Right lobe of liver (tissue), 6 donors: ENCODE results near the gene FNDC3B. TPM values are rescaled to one million over a fixed set of nuclear protein-coding genes. Genes with fewer than 3 reads are reported as not detected.

Source experiments
- ATAC-seq, 4 donors: fragments of 200-7000 bp; cut with Tn5 transposase; one replicate each; pipeline ENCODE4 v1.9.1; 2020; ENCODE audit warnings: mild to moderate bottlenecking in 4 of 4, moderate library complexity in 4 of 4
- DNase-seq, 3 donors: peaks; one replicate each; pipeline ENCODE4 v3.0.0-alpha.2; 2020
- H3K27ac ChIP-seq, 3 donors: fragments of 200-600 bp; one replicate each; pipeline ENCODE4 v1.8.0; 2022
- H3K27me3 ChIP-seq, 2 donors: fragments of 200-600 bp; one replicate each; pipeline ENCODE4 v1.8.0; 2022
- H3K36me3 ChIP-seq, 4 donors: fragments of 200-600 bp; sonication (generic) in 1 of 4; one replicate each; pipeline versions ENCODE4 v1.5.1 to v1.8.0; 2017 to 2022; ENCODE audit warnings: control low read depth in 1 of 4
- H3K4me1 ChIP-seq, 4 donors: fragments of 200-600 bp; sonication (generic) in 1 of 4; one replicate each; pipeline versions ENCODE4 v1.5.1 to v1.8.0; 2017 to 2022; ENCODE audit warnings: control low read depth in 1 of 4
- H3K4me3 ChIP-seq, 3 donors: fragments of 200-600 bp; one replicate each; pipeline ENCODE4 v1.8.0; 2022
- H3K9me3 ChIP-seq, 4 donors: fragments of 200-600 bp; sonication (generic) in 1 of 4; one replicate each; pipeline versions ENCODE4 v1.5.1 to v1.8.0; 2017 to 2022; ENCODE audit warnings: control low read depth in 1 of 4
- POLR2A ChIP-seq: fragments of 450-650 bp; IDR thresholded peaks from one replicate; pipeline ENCODE4 v1.6.1; 2017; ENCODE audit warnings: antibody characterized with exemption, mild to moderate bottlenecking
- WGBS: methylation state at CpG from one replicate; pipeline ENCODE4 v1.1.6; 2018; ENCODE audit warnings: low coverage, low lambda C conversion rate; ENCODE audit not compliant: insufficient coverage; ENCODE audit errors: missing lambda C conversion rate; 5-methylcytosine and 5-hydroxymethylcytosine counted together
- intact Hi-C, 2 donors: fragments of 100-400 bp; cut with DNase I; formaldehyde crosslinking; loops; one replicate each; pipeline versions ENCODE4 v1.11.2 to v1.14.1; 2022
- total RNA-seq, 6 experiments: library from RNA; depleted of rRNA in 2 of 6; stranded (reverse); fragments of >200 nt in 2 of 6; fragmentation: NEBNext Ultra II Directional in 3 of 6; extraction: Animal tissue kit (Norgen Biotek cat#: 25700) in 3 of 6; gene quantifications; one replicate each; pipeline versions ENCODE4 v1.1.0 to v1.2.4, GENCODE V29; 2016 to 2023
- TF ChIP-seq, protein P1 (sequence below), 4 donors: fragments of 200-600 bp in 3 of 4; fragments of 450-650 bp in 1 of 4; IDR thresholded peaks; one replicate each; pipeline versions ENCODE4 v1.5.1 to v1.8.0; 2016 to 2022; ENCODE audit warnings: antibody characterized with exemption in 4 of 4, mild to moderate bottlenecking in 2 of 4
- donor health status: DM: no; HTN: yes; CAD: no.
- donor health status: DM: no; HTN: no; CAD: no.
- donor health status: DM: no; HTN: no; CAD: no.
- donor health status: DM: no; HTN: yes; CAD: no.
- donor health status: DM: no; HTN: yes; CAD: no.

Gene FNDC3B
- total RNA-seq, 6 experiments from 2014 or later = 40.2 to 184 (median 63.5) TPM

DNA sequence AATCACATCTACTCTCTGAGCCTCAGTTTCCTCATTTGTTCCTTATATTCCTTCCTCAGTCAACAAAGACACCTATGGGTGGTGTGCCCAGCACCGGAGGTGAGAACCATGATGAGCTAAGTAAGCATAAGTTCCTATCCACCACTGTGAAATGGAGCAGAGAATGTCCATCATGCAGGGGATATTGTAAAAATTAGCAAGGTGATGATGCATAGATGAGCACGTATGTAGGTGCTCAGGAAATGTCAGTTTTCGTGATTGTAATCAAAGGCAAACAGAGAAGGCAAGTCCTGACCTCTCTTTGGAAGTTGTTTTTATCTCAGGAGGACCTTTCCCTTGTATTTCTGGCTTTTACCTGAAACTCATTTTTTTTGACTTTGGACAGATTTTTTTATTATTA lies 243.5 kb downstream of the FNDC3B start:
- no peaks in the 10 kb centered on the region for H3K9me3 ChIP-seq
- DNase-seq (no peak), ATAC-seq (no peak)
- H3K27ac ChIP-seq = peak overlapping the region in 1 of 3 donors; percentile 20
- TF ChIP-seq, protein P1, sequence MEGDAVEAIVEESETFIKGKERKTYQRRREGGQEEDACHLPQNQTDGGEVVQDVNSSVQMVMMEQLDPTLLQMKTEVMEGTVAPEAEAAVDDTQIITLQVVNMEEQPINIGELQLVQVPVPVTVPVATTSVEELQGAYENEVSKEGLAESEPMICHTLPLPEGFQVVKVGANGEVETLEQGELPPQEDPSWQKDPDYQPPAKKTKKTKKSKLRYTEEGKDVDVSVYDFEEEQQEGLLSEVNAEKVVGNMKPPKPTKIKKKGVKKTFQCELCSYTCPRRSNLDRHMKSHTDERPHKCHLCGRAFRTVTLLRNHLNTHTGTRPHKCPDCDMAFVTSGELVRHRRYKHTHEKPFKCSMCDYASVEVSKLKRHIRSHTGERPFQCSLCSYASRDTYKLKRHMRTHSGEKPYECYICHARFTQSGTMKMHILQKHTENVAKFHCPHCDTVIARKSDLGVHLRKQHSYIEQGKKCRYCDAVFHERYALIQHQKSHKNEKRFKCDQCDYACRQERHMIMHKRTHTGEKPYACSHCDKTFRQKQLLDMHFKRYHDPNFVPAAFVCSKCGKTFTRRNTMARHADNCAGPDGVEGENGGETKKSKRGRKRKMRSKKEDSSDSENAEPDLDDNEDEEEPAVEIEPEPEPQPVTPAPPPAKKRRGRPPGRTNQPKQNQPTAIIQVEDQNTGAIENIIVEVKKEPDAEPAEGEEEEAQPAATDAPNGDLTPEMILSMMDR (IDR thresholded peaks at IDR 0.05) = no peak
- TF ChIP-seq POLR2A = no peak
- peaks cover 0 to 4% (median 2%) of the 10 kb centered on the region in 4 donors for H3K36me3 ChIP-seq
- 75% methylated on average over 3 of the region's 3 CpGs for WGBS
- no peaks in the 10 kb centered on the region for H3K27me3 ChIP-seq
- H3K4me3 ChIP-seq = no peak overlapping the region
- intact Hi-C loops = no loop called here
- H3K4me1 ChIP-seq = peaks cover 0 to 29% (median 12%) of the 10 kb centered on the region in 4 donors

DNA sequence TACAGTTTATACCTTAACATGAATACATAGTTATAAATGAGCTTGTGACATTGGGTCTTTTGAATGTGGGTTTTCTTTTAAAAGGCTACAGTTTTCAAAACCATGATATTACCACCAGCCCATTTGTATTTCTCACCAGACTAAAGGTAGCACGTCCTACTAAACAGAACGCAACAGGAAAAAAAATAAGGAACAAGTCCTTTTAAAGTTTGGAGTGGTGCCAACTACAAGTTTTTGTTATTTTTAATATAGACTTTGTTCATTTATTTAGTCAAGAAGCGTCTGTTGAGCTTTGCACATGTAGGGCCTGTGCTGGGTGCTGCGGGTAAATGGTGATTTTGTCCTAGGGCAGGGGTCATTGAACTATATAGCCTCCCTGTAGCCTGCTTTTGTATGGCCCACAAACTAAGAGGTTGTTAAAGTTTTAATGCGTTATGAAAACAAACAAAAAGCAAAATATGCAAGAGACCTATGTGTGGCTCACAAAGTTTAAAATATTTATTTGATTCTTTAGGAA lies 244.5 kb downstream of the FNDC3B start:
- H3K27me3 ChIP-seq = no peaks in the 10 kb centered on the region
- WGBS = 13% methylated on average over 5 of the region's 5 CpGs
- intact Hi-C loops = no loop called here
- no peaks in the 10 kb centered on the region for H3K9me3 ChIP-seq
- H3K4me1 ChIP-seq = peaks cover 0 to 35% (median 9%) of the 10 kb centered on the region in 4 donors
- peak overlapping the region in 1 of 3 donors; percentile 20 for H3K27ac ChIP-seq
- DNase-seq (no peak), ATAC-seq (peak; percentile 34 to 77 (median 72))
- peaks cover 0 to 5% (median 3%) of the 10 kb centered on the region in 4 donors for H3K36me3 ChIP-seq
- TF ChIP-seq, protein P1 (IDR thresholded peaks at IDR 0.05) = no peak
- no peak for TF ChIP-seq POLR2A
- no peak overlapping the region for H3K4me3 ChIP-seq

DNA sequence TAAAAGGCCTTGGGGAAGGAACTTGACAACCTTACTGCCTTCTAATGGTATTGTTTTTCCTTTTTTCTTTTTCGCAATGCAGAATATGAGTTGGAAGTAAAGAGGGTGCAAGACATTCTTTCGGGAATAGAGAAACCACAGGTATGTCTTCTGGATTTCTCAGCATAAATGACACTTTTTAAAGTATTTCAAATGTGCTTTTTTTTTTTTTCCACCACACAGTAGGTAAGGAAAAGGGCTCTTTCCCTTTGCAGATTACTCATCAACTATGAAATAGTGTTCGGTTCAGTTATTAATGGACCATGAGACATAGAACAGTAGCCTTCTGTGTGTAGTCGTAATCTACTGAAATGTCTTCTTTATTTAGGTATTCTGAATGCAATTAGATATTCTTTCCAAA lies 246.5 kb downstream of the FNDC3B start:
- 82% methylated on average over 4 of the region's 4 CpGs for WGBS
- ATAC-seq = no peak
- H3K4me3 ChIP-seq = no peak overlapping the region

DNA sequence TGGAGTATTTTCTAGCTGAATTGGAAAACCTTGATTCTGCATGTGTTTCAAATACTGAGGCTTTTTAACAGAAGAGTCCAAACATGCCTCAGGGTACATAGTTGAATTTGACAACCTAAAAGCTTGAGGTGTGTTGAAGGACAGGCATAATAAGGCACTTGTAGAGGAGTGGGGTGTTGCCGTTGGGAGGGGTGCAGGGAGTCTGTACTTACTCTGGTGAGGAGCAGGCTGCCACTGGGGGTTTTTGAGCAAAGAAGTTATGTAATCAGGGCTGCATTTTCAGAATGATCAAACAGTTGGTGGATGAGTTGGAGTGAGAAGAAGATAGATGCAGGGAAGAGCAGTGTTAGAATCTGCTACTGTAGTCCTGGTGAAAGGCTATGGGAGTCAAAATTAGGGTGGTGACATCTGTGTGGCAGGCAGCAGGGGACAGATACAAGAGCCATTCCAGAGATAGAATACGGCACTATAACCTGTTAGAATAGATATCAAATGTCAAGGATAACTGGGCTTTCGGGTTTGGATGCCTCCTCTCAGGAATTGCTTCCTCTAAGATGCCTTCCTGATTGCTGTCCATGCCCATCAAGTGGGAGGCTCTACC lies 247.3 kb downstream of the FNDC3B start:
- peaks cover 0 to 7% (median 3%) of the 10 kb centered on the region in 4 donors for H3K36me3 ChIP-seq
- peaks cover 0 to 28% (median 9%) of the 10 kb centered on the region in 4 donors for H3K4me1 ChIP-seq

More for the DNA sequence above, 246.5 kb downstream of the FNDC3B start:
- peaks cover 0 to 28% (median 9%) of the 10 kb centered on the region in 4 donors for H3K4me1 ChIP-seq
- no peaks in the 10 kb centered on the region for H3K27me3 ChIP-seq
- H3K27ac ChIP-seq = no peak overlapping the region
- intact Hi-C loops = no loop called here
- TF ChIP-seq, protein P1 (IDR thresholded peaks at IDR 0.05) = no peak
- no peak for TF ChIP-seq POLR2A
- no peaks in the 10 kb centered on the region for H3K9me3 ChIP-seq
- no peak for DNase-seq
- H3K36me3 ChIP-seq = peaks cover 0 to 7% (median 3%) of the 10 kb centered on the region in 4 donors

More for the DNA sequence above, 247.3 kb downstream of the FNDC3B start:
- Histone ChIP-seq H3K27me3 (no peaks in the 10 kb centered on the region), H3K9me3 (no peaks in the 10 kb centered on the region), H3K4me3 (no peak overlapping the region), H3K27ac (no peak overlapping the region)
- intact Hi-C loops = no loop called here
- 79% methylated on average over 2 of the region's 3 CpGs for WGBS
- TF ChIP-seq POLR2A = no peak
- TF ChIP-seq, protein P1 (IDR thresholded peaks at IDR 0.05) = no peak
- ATAC-seq (no peak), DNase-seq (no peak)
